H1 (cell line): ENCODE results near the gene TSKU. TPM values are rescaled to one million over a fixed set of nuclear protein-coding genes. Genes with fewer than 3 reads are reported as not detected.

ENCODE experiments used
- CTCF ChIA-PET: fragments of 300-600 bp; sonication (Branson Sonifier 250); formaldehyde crosslinking; loops from one replicate; lab custom pipeline; 2021; ENCODE audit not compliant: partially characterized antibody; lab: Charles Lee
- POLR2A ChIA-PET: fragments of 300-600 bp; sonication (Branson Sonifier 250); formaldehyde crosslinking; loops from one replicate; lab custom pipeline; 2021; ENCODE audit warnings: inconsistent platforms; ENCODE audit not compliant: partially characterized antibody; lab: Charles Lee
- DNase-seq, 2 experiments: peaks; one replicate each; pipeline versions ENCODE4 v3.0.0 to v3.0.0-alpha.2; 2010 to 2022; ENCODE audit warnings: low spot score in 2 of 2, low read depth in 1 of 2, mixed read lengths in 1 of 2
- FAIRE-seq: peaks from 2 replicates; lab custom pipeline; 2011; peaks lifted over from hg19 to GRCh38; lab: Jason Lieb, UNC
- H2AFZ ChIP-seq: 2 replicates; pipeline ENCODE4 v1.8.1; 2012; ENCODE audit warnings: low read length, inconsistent platforms
- H2AK5ac ChIP-seq: 2 replicates; pipeline ENCODE4 v1.6.1; 2013; ENCODE audit warnings: low read depth, low read length
- H2BK120ac ChIP-seq: replicated peaks from 2 replicates; pipeline ENCODE3; 2013; ENCODE audit warnings: low read depth, low read length, inconsistent platforms
- H2BK12ac ChIP-seq: 2 replicates; pipeline ENCODE4 v1.6.1; 2013; ENCODE audit warnings: low read depth, low read length
- H2BK15ac ChIP-seq: 2 replicates; pipeline ENCODE4 v1.6.1; 2013; ENCODE audit warnings: low read length
- H2BK20ac ChIP-seq: 2 replicates; pipeline ENCODE4 v1.6.1; 2013; ENCODE audit warnings: low read length
- H2BK5ac ChIP-seq: 2 replicates; pipeline ENCODE4 v1.6.1; 2013; ENCODE audit warnings: low read depth, low read length
- H3K14ac ChIP-seq: 2 replicates; pipeline ENCODE4 v1.6.1; 2013; ENCODE audit warnings: inconsistent platforms; ENCODE audit not compliant: insufficient read length
- H3K18ac ChIP-seq: 2 replicates; pipeline ENCODE4 v1.6.1; 2013; ENCODE audit warnings: low read length; ENCODE audit errors: extremely low read depth
- H3K23ac ChIP-seq: 2 replicates; pipeline ENCODE4 v1.6.1; 2013; ENCODE audit warnings: inconsistent platforms; ENCODE audit not compliant: insufficient read length
- H3K23me2 ChIP-seq: 2 replicates; pipeline ENCODE4 v1.6.1; 2013; ENCODE audit warnings: low read depth, low read length
- H3K27ac ChIP-seq: 2 replicates; pipeline ENCODE4 v1.6.1; 2011; ENCODE audit warnings: low read depth, low read length, inconsistent platforms
- H3K27me3 ChIP-seq, 4 experiments: replicated peaks in 1 of 4; 1 replicate in 1 of 4; 2 replicates in 3 of 4; pipeline versions ENCODE4 v1.6.1 to v1.8.1; 2011 to 2013; ENCODE audit warnings: low read length in 3 of 4, mild to moderate bottlenecking in 3 of 4, inconsistent platforms in 2 of 4, mixed read lengths in 2 of 4, moderate library complexity in 1 of 4; ENCODE audit not compliant: control insufficient read depth in 3 of 4, insufficient read depth in 3 of 4; ENCODE audit errors: extremely low read depth in 1 of 4
- H3K36me3 ChIP-seq, 4 experiments: 2 replicates each; pipeline versions ENCODE4 v1.6.1 to v1.8.1; 2011 to 2013; ENCODE audit warnings: mild to moderate bottlenecking in 4 of 4, low read length in 3 of 4, moderate library complexity in 2 of 4, control low read depth in 1 of 4, inconsistent platforms in 1 of 4; ENCODE audit not compliant: insufficient read depth in 4 of 4, control insufficient read depth in 2 of 4
- H3K4ac ChIP-seq: replicated peaks from 2 replicates; pipeline ENCODE3; 2013; ENCODE audit warnings: low read length, low read depth, mixed read lengths, inconsistent platforms; ENCODE audit not compliant: insufficient read length
- H3K4me1 ChIP-seq, 4 experiments: replicated peaks in 1 of 4; 1 replicate in 1 of 4; 2 replicates in 3 of 4; pipeline versions ENCODE4 v1.6.1 to v1.8.1; 2011 to 2013; ENCODE audit warnings: low read length in 3 of 4, inconsistent platforms in 2 of 4, mixed read lengths in 1 of 4; ENCODE audit not compliant: insufficient read depth in 4 of 4, control insufficient read depth in 3 of 4
- H3K4me2 ChIP-seq, 2 experiments: 2 replicates each; pipeline versions ENCODE4 v1.6.1 to v1.8.1; 2011 to 2013; ENCODE audit warnings: low read depth in 2 of 2, low read length in 2 of 2, control low read depth in 1 of 2, inconsistent platforms in 1 of 2, mild to moderate bottlenecking in 1 of 2; ENCODE audit not compliant: insufficient read depth in 1 of 2
- H3K4me3 ChIP-seq, 4 experiments: fragments of 200-600, 300-600 bp in 1 of 4; sonication (generic), shearing (Covaris generic), sonication (Bioruptor Twin) in 1 of 4; 2 replicates each; pipeline versions ENCODE4 v1.5.1 to v1.8.1; 2011 to 2016; ENCODE audit warnings: low read length in 4 of 4, low read depth in 3 of 4, control low read depth in 2 of 4, inconsistent platforms in 2 of 4, mild to moderate bottlenecking in 2 of 4, mixed read lengths in 1 of 4, moderate library complexity in 1 of 4; ENCODE audit not compliant: insufficient read depth in 2 of 4; ENCODE audit errors: extremely low read depth in 1 of 4
- H3K56ac ChIP-seq: replicated peaks from 2 replicates; pipeline ENCODE3; 2013; ENCODE audit warnings: low read depth, mild to moderate bottlenecking, mixed read lengths, low read length, inconsistent platforms; ENCODE audit not compliant: insufficient read length
- H3K79me1 ChIP-seq: 2 replicates; pipeline ENCODE4 v1.6.1; 2013; ENCODE audit warnings: low read depth, low read length, control low read depth
- H3K79me2 ChIP-seq, 2 experiments: 2 replicates each; pipeline versions ENCODE4 v1.6.1 to v1.8.1; 2012 to 2013; ENCODE audit warnings: low read length in 2 of 2, mild to moderate bottlenecking in 2 of 2, inconsistent platforms in 1 of 2; ENCODE audit not compliant: insufficient read depth in 2 of 2, control insufficient read depth in 1 of 2
- H3K9ac ChIP-seq, 4 experiments: replicated peaks in 1 of 4; 1 replicate in 1 of 4; 2 replicates in 3 of 4; pipeline versions ENCODE4 v1.6.1 to v1.8.1; 2011 to 2013; ENCODE audit warnings: low read depth in 3 of 4, low read length in 3 of 4, control low read depth in 2 of 4, mild to moderate bottlenecking in 2 of 4, moderate library complexity in 2 of 4, inconsistent platforms in 1 of 4; ENCODE audit errors: extremely low read depth in 1 of 4
- H3K9me3 ChIP-seq, 2 experiments: 2 replicates each; pipeline versions ENCODE4 v1.6.1 to v1.8.1; 2012 to 2013; ENCODE audit warnings: mild to moderate bottlenecking in 2 of 2, moderate library complexity in 2 of 2, control low read depth in 1 of 2, inconsistent platforms in 1 of 2, low read depth in 1 of 2, low read length in 1 of 2, mixed read lengths in 1 of 2; ENCODE audit not compliant: insufficient read depth in 2 of 2
- H4K20me1 ChIP-seq, 2 experiments: replicated peaks in 1 of 2; 2 replicates each; pipeline versions ENCODE3 to v1.8.1; 2011 to 2013; ENCODE audit warnings: inconsistent platforms in 2 of 2, low read length in 2 of 2, mild to moderate bottlenecking in 1 of 2; ENCODE audit not compliant: insufficient read depth in 2 of 2, control insufficient read depth in 1 of 2
- H4K5ac ChIP-seq: 2 replicates; pipeline ENCODE4 v1.6.1; 2013; ENCODE audit warnings: low read length, low read depth, mixed read lengths, inconsistent platforms; ENCODE audit not compliant: insufficient read length
- H4K8ac ChIP-seq: 2 replicates; pipeline ENCODE4 v1.8.0; 2013; ENCODE audit warnings: mild to moderate bottlenecking, moderate library complexity, low read length, inconsistent platforms; ENCODE audit not compliant: insufficient read depth; ENCODE audit errors: extremely low read depth
- H4K91ac ChIP-seq: replicated peaks from 2 replicates; pipeline ENCODE3; 2013; ENCODE audit warnings: low read length, mixed read lengths, inconsistent platforms; ENCODE audit not compliant: insufficient read length
- CBX5 ChIP-seq: fragments of 300-800, 300-1000 bp; sonication (generic); IDR thresholded peaks from 2 replicates; pipeline ENCODE4 v1.7.1; 2016; ENCODE audit warnings: antibody characterized with exemption, low read length, low read depth
- GABPA ChIP-seq: IDR thresholded peaks from 2 replicates; pipeline ENCODE4 v1.6.1; 2011; ENCODE audit warnings: mild to moderate bottlenecking, low read length, moderate library complexity, borderline replicate concordance; ENCODE audit not compliant: insufficient read depth
- HDAC2 ChIP-seq, 2 experiments: fragments of 300-600 bp in 1 of 2; sonication (generic) in 1 of 2; IDR thresholded peaks; 2 replicates each; pipeline ENCODE4 v1.6.1; 2011 to 2012; ENCODE audit warnings: low read depth in 2 of 2, low read length in 2 of 2, mild to moderate bottlenecking in 2 of 2, moderate library complexity in 2 of 2, borderline replicate concordance in 1 of 2, inconsistent platforms in 1 of 2
- JUND ChIP-seq: IDR thresholded peaks from 2 replicates; pipeline ENCODE4 v1.6.1; 2011; ENCODE audit warnings: mild to moderate bottlenecking, improper control_type of control experiment, low read length
- SAP30 ChIP-seq: fragments of 300-600 bp; sonication (generic); IDR thresholded peaks from 2 replicates; pipeline ENCODE4 v1.7.1; 2012; ENCODE audit warnings: low read length, moderate library complexity, mild to moderate bottlenecking, inconsistent platforms; ENCODE audit not compliant: insufficient read depth, insufficient replicate concordance
- SIX5 ChIP-seq: IDR thresholded peaks from 2 replicates; pipeline ENCODE4 v1.6.1; 2011; ENCODE audit warnings: mild to moderate bottlenecking, low read depth, low read length
- SP1 ChIP-seq: IDR thresholded peaks from 2 replicates; pipeline ENCODE4 v1.6.1; 2011; ENCODE audit warnings: low read depth, low read length
- SP2 ChIP-seq: IDR thresholded peaks from 2 replicates; pipeline ENCODE4 v1.6.1; 2012; ENCODE audit warnings: mild to moderate bottlenecking, low read length, inconsistent platforms
- SRF ChIP-seq: IDR thresholded peaks from 2 replicates; pipeline ENCODE4 v1.6.1; 2011; ENCODE audit warnings: mild to moderate bottlenecking, low read depth, low read length, moderate library complexity
- WGBS, 2 experiments: shearing (Covaris generic) in 1 of 2; methylation state at CpG; one replicate each; pipeline versions ENCODE4 v1.1.6 to v1.1.7; 2013 to 2015; ENCODE audit warnings: low lambda C conversion rate in 2 of 2, mixed read lengths in 2 of 2, inconsistent platforms in 1 of 2, low coverage in 1 of 2, missing lambda C conversion rate in 1 of 2; ENCODE audit not compliant: insufficient replicate concordance in 2 of 2, insufficient coverage in 1 of 2, insufficient read length in 1 of 2; ENCODE audit errors: extremely low coverage in 1 of 2, missing lambda C conversion rate in 1 of 2; 5-methylcytosine and 5-hydroxymethylcytosine counted together
- polyA plus RNA-seq, 7 experiments: library from polyadenylated mRNA; depleted of rRNA in 3 of 7; stranded (reverse) in 5 of 7; unstranded in 2 of 7; fragments of >200 nt in 5 of 7; fragments of 200-250 nt in 2 of 7; gene quantifications; 1 replicate in 5 of 7; 2 replicates in 1 of 7; 4 replicates in 1 of 7; pipeline versions ENCODE4 v1.2.1 to v1.2.3, GENCODE V29; 2011 to 2013; ENCODE audit warnings: missing spikeins in 2 of 7, mixed read lengths in 2 of 7
- total RNA-seq: library from RNA; stranded (reverse); fragmentation: NEBNext Ultra II Directional; extraction: Animal tissue kit (Norgen Biotek cat#: 25700); gene quantifications from 2 replicates; pipeline ENCODE4 v1.2.1, GENCODE V29; 2021
- TF ChIP-seq, protein P1 (sequence below): IDR thresholded peaks from 2 replicates; pipeline ENCODE4 v1.6.1; 2012; ENCODE audit warnings: low read length, inconsistent platforms

The TSKU gene
- total and polyA plus RNA-seq, 2 of the 8 experiments (the other 6 are each of a cell fraction or from before 2014, with no cell fraction given), result 22.8 to 28.4 TPM

DNA sequence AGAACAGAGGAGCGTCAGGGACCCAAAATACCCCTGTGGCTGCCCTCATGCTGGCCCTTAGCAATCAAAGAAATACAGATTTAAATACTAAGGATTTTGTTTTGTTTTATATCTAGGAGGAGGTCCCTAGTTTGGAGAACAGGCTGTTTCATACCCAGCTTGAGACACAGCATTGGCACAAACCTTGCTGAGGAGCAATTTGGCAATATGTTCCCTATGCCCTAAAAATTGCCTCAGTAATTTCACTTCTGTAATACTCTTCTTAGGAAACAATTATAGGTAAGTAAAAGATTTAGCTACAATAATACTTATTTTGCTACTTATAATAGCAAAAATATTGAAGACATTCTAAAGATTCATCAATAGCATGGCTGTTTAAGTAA is 37.0 kb downstream of the TSKU start:
- DNase-seq, result no peak
- Histone ChIP-seq H2BK120ac (no peak overlapping the region), H3K14ac (no peak overlapping the region), H3K27me3 (no peaks in the 10 kb centered on the region), H3K23ac (no peak overlapping the region), H3K4me1 (peaks cover 0 to 5% (median 1%) of the 10 kb centered on the region in 4 experiments; a peak in 3 of 7 replicates), H4K8ac (no peak overlapping the region), H3K56ac (no peak overlapping the region), H2BK15ac (no peak overlapping the region), H3K9ac (no peak overlapping the region), H3K79me1 (no peaks in the 10 kb centered on the region), H4K20me1 (no peaks in the 10 kb centered on the region), H3K4me3 (no peak overlapping the region), H3K36me3 (0 out of 8 replicates have a peak, but pooled peaks cover 0 to 2% (median 0%) of the 10 kb centered on the region in 4 experiments), H3K9me3 (peaks cover 18 to 29% of the 10 kb centered on the region in 2 experiments; a peak in 3 of 4 replicates), H4K5ac (no peak overlapping the region), H3K18ac (no peak overlapping the region), H2BK5ac (no peak overlapping the region), H3K79me2 (no peaks in the 10 kb centered on the region), H3K27ac (no peak overlapping the region), H2AK5ac (no peak overlapping the region), H2AFZ (no peak overlapping the region), H2BK20ac (no peak overlapping the region), H3K4ac (no peak overlapping the region), H2BK12ac (no peak overlapping the region), H4K91ac (no peak overlapping the region), H3K4me2 (no peak overlapping the region), H3K23me2 (no peaks in the 10 kb centered on the region)
- CTCF ChIA-PET, result interaction anchor here (0.8 to 1.4 kb wide), 4 partner anchors 10 to 94 kb away, joined by 3 to 4 read pairs (median 3); no protein-coding TSS in a partner anchor
- TF ChIP-seq SAP30 (no peak), SP2 (no peak), SP1 (no peak), GABPA (no peak), SRF (no peak), CBX5 (no peak), SIX5 (no peak), JUND (no peak), HDAC2 (IDR thresholded peaks at IDR 0.05; ENCODE audit: borderline replicate concordance in 1 of 2, low read depth in 2 of 2, low read length in 2 of 2) (no peak)
- TF ChIP-seq, protein P1, sequence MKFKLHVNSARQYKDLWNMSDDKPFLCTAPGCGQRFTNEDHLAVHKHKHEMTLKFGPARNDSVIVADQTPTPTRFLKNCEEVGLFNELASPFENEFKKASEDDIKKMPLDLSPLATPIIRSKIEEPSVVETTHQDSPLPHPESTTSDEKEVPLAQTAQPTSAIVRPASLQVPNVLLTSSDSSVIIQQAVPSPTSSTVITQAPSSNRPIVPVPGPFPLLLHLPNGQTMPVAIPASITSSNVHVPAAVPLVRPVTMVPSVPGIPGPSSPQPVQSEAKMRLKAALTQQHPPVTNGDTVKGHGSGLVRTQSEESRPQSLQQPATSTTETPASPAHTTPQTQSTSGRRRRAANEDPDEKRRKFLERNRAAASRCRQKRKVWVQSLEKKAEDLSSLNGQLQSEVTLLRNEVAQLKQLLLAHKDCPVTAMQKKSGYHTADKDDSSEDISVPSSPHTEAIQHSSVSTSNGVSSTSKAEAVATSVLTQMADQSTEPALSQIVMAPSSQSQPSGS, result no peak
- FAIRE-seq, result no peak
- WGBS, 2 experiments, result 90% methylated on average over 1 of the region's 1 CpG; no CpG with 5 or more reads in 1 of the 2 experiments
- POLR2A ChIA-PET, result no interaction called here
